Transverse colon (tissue), 4 donors: Measurements from ENCODE around the gene EIF4EBP3. TPM values are rescaled to one million over a fixed set of nuclear protein-coding genes. Genes with fewer than 3 reads are reported as not detected.

Experiments
- DNase-seq: peaks from one replicate; pipeline ENCODE4 v3.0.0-alpha.2; 2019
- H3K27ac ChIP-seq, 4 donors: fragments of 200-600 bp; sonication (generic); 2 replicates each; pipeline ENCODE4 v1.5.1; 2016 to 2018; ENCODE audit warnings: inconsistent platforms in 4 of 4
- H3K27me3 ChIP-seq: fragments of 200-600 bp; sonication (generic); 2 replicates; pipeline ENCODE4 v1.5.1; 2017; ENCODE audit warnings: inconsistent platforms
- H3K36me3 ChIP-seq, 4 donors: fragments of 200-600 bp; sonication (generic); 2 replicates each; pipeline ENCODE4 v1.5.1; 2017 to 2019; ENCODE audit warnings: inconsistent platforms in 4 of 4
- H3K4me1 ChIP-seq, 4 donors: fragments of 200-600 bp; sonication (generic); 2 replicates each; pipeline ENCODE4 v1.5.1; 2017 to 2020; ENCODE audit warnings: inconsistent platforms in 4 of 4
- H3K4me3 ChIP-seq, 4 donors: fragments of 200-600 bp; sonication (generic); 1 replicate in 1 of 4; 2 replicates in 3 of 4; pipeline versions ENCODE4 v1.5.1 to v1.6.1; 2017 to 2019; ENCODE audit warnings: inconsistent platforms in 4 of 4
- H3K9me3 ChIP-seq, 2 donors: fragments of 200-600 bp; sonication (generic); 2 replicates each; pipeline ENCODE4 v1.5.1; 2017 to 2019; ENCODE audit warnings: inconsistent platforms in 2 of 2
- CTCF ChIP-seq, 5 experiments: fragments of 200-600 bp in 3 of 5; fragments of 450-650 bp in 2 of 5; sonication (generic) in 3 of 5; IDR thresholded peaks; 1 replicate in 2 of 5; 2 replicates in 3 of 5; pipeline ENCODE4 v1.5.1; 2016 to 2017; ENCODE audit warnings: antibody characterized with exemption in 5 of 5, inconsistent platforms in 3 of 5, mild to moderate bottlenecking in 2 of 5, moderate library complexity in 1 of 5
- EP300 ChIP-seq: sonication (generic); formaldehyde crosslinking; IDR thresholded peaks from one replicate; pipeline ENCODE4 v1.6.1; 2017; ENCODE audit warnings: antibody characterized with exemption, low read depth
- POLR2A ChIP-seq: fragments of 450-650 bp; IDR thresholded peaks from one replicate; pipeline ENCODE4 v1.6.1; 2016; ENCODE audit warnings: antibody characterized with exemption, mild to moderate bottlenecking, moderate library complexity
- POLR2AphosphoS5 ChIP-seq, 3 donors: sonication (generic); formaldehyde crosslinking; IDR thresholded peaks; one replicate each; pipeline ENCODE4 v1.6.1; 2016; ENCODE audit warnings: antibody characterized with exemption in 3 of 3
- WGBS, 2 donors: methylation state at CpG; one replicate each; pipeline ENCODE4 v1.1.5; 2018; ENCODE audit warnings: low coverage in 1 of 2; 5-methylcytosine and 5-hydroxymethylcytosine counted together
- in situ Hi-C, 4 donors: fragments of 200-750 bp; cut with MboI; loops; one replicate each; pipeline versions ENCODE4 v1.15.0 to v1.15.1; 2017; ENCODE audit warnings: low sequenced_read_pairs in 3 of 4, low pct_ligation_motif_present in 1 of 4, low pct_unique_long_range_greater_than_20kb in 1 of 4
- intact Hi-C: fragments of 100-400 bp; cut with DNase I; formaldehyde crosslinking; loops from one replicate; pipeline ENCODE4 v1.15.1; 2023; ENCODE audit warnings: low total_unique reads
- small RNA-seq, 4 donors: library from RNA; depleted of rRNA; stranded (forward); fragments of <200 nt; gene quantifications; one replicate each; pipeline ENCODE3, GENCODE V24; 2016
- total RNA-seq, 4 donors: library from RNA; depleted of rRNA; stranded (reverse); fragments of >200 nt; gene quantifications; one replicate each; pipeline ENCODE4 v1.1.0, GENCODE V29; 2016

The EIF4EBP3 gene
- total RNA-seq, 4 donors from 2014 or later: 18.0 to 56.0 (median 27.5) TPM; not detected in 1

GRCh38 chr5:140598836-140599235 is 51.4 kb downstream of the EIF4EBP3 start:
- H3K4me3 ChIP-seq: no peak overlapping the region
- TF ChIP-seq POLR2A (no peak), POLR2AphosphoS5 (IDR thresholded peaks at IDR 0.05) (no peak), EP300 (no peak), CTCF (IDR thresholded peaks at IDR 0.05) (no peak)
- no peak for DNase-seq
- intact Hi-C loops (no loop called here), in situ Hi-C loops (no loop called here)
- WGBS, 2 donors: 33 to 68% methylated on average over 1 to 2 of the region's 2 CpGs
- no peak overlapping the region for H3K27ac ChIP-seq
- H3K4me1 ChIP-seq: peaks cover 0 to 17% (median 0%) of the 10 kb centered on the region in 4 donors
- no peaks in the 10 kb centered on the region for H3K36me3 ChIP-seq
- no peaks in the 10 kb centered on the region for H3K27me3 ChIP-seq
- no peaks in the 10 kb centered on the region for H3K9me3 ChIP-seq

Small RNA genes within 50 kb of the gene (small RNA-seq; reads per million reads assigned to genes)
- gene RF00279: 0 to 0.18 (median 0.07) reads per million in 4 donors
- gene RF00443: 0 reads per million in 4 donors

Other genes starting within 250 kb of the EIF4EBP3 start
- gene PFDN1, start 244.6 kb upstream of the EIF4EBP3 start, total RNA-seq: 100 to 1,000 TPM in 2 of 4 donors, 10 to 100 TPM in 2; 72.9 to 230 (median 98.4) TPM
- 10 to 100 TPM; 10.5 to 40.0 (median 35.6) TPM for gene HBEGF, start 201.1 kb upstream of the EIF4EBP3 start, total RNA-seq
- 1 to 10 TPM in 1 of 4 donors, under 1 TPM in 2, not detected in 1; 0.48 to 3.0 (median 0.82) TPM for gene SLC4A9, start 187.5 kb upstream of the EIF4EBP3 start, total RNA-seq
- gene ANKHD1, start 145.8 kb upstream of the EIF4EBP3 start, total RNA-seq: 100 to 1,000 TPM; 113 to 212 (median 164) TPM
- 10 to 100 TPM; 19.9 to 36.3 (median 26.5) TPM for gene SRA1, start 9.8 kb downstream of the EIF4EBP3 start, total RNA-seq
- 10 to 100 TPM; 20.1 to 42.5 (median 37.4) TPM for gene APBB3, start 16.9 kb downstream of the EIF4EBP3 start, total RNA-seq
- 10 to 100 TPM; 39.4 to 75.5 (median 52.6) TPM for gene SLC35A4, start 17.2 kb downstream of the EIF4EBP3 start, total RNA-seq
- 10 to 100 TPM in 3 of 4 donors, 1 to 10 TPM in 1; 3.6 to 92.4 (median 45.6) TPM for gene CD14, start 85.5 kb downstream of the EIF4EBP3 start, total RNA-seq
- gene TMCO6, start 91.8 kb downstream of the EIF4EBP3 start, total RNA-seq: 10 to 100 TPM in 3 of 4 donors, under 1 TPM in 1; 0.75 to 99.2 (median 40.2) TPM
- 100 to 1,000 TPM in 2 of 4 donors, 10 to 100 TPM in 2; 70.8 to 586 (median 90.7) TPM for gene NDUFA2, start 100.0 kb downstream of the EIF4EBP3 start, total RNA-seq
- 100 to 1,000 TPM in 2 of 4 donors, 10 to 100 TPM in 2; 70.8 to 147 (median 100) TPM for gene IK, start 100.2 kb downstream of the EIF4EBP3 start, total RNA-seq
- gene WDR55, start 117.2 kb downstream of the EIF4EBP3 start, total RNA-seq: 10 to 100 TPM; 33.3 to 76.6 (median 36.1) TPM
- gene DND1, start 125.9 kb downstream of the EIF4EBP3 start, total RNA-seq: 1 to 10 TPM in 3 of 4 donors, under 1 TPM in 1; 0.40 to 4.9 (median 2.3) TPM
- gene HARS1, start 143.7 kb downstream of the EIF4EBP3 start, total RNA-seq: 10 to 100 TPM; 39.6 to 51.6 (median 43.9) TPM
- 10 to 100 TPM; 30.3 to 60.6 (median 41.4) TPM for gene HARS2, start 143.8 kb downstream of the EIF4EBP3 start, total RNA-seq
- gene ZMAT2, start 152.8 kb downstream of the EIF4EBP3 start, total RNA-seq: 10 to 100 TPM in 3 of 4 donors, 1 to 10 TPM in 1; 6.7 to 41.3 (median 23.1) TPM
- under 1 TPM in 1 of 4 donors, not detected in 3; 0.14 TPM for gene PCDHA1, start 238.5 kb downstream of the EIF4EBP3 start, total RNA-seq
- gene PCDHA2, start 247.2 kb downstream of the EIF4EBP3 start, total RNA-seq: under 1 TPM in 2 of 4 donors, not detected in 2; 0.14 to 0.32 TPM